ENCODE results near the gene PRX. TPM values are rescaled to one million over a fixed set of nuclear protein-coding genes. Genes with fewer than 3 reads are reported as not detected.

PRX gene
- total and polyA plus RNA-seq, 2 of the 13 experiments (the other 11 are each of a cell fraction or from before 2014, with no cell fraction given), result 0.66 TPM

- TF ChIP-seq ZNF597 (CRISPR knock-in tag; IDR thresholded peaks at IDR 0.05) (no peak), HNF4A (CRISPR knock-in tag; IDR thresholded peaks at IDR 0.05) (no peak)
These were observed 23.0 kb downstream of the PRX start, which contains the start of gene HIPK4 (continued) for GRCh38 chr19:40390084-40390742.

- H3K4me1 ChIP-seq (ENCODE audit: insufficient read depth, low read length), result peaks cover 6% of the 10 kb centered on the region; the same call in 1 of the 2 replicates
- no peaks in the 10 kb centered on the region for H3K9me3 ChIP-seq (ENCODE audit: low read length)
- no peaks in the 10 kb centered on the region for H3K36me3 ChIP-seq (replicated peaks in 1 of 2; ENCODE audit: control insufficient read depth in 1 of 2, insufficient read depth in 2 of 2, low read length in 2 of 2)
- H3K27ac ChIP-seq (ENCODE audit: extremely low read length, insufficient read depth, low read length), result no peak overlapping the region
- no peak overlapping the region for H3K4me2 ChIP-seq (ENCODE audit: low read depth, low read length)
- no TSS peak for BruUV-seq (replicated peaks)
- 87% methylated on average over 17 of the region's 33 CpGs for WGBS (ENCODE audit: low lambda C conversion rate)
- no peak overlapping the region for H2AFZ ChIP-seq (ENCODE audit: low read length)
- peaks cover 3 to 12% of the 10 kb centered on the region in 2 experiments; a peak in 3 of 5 replicates for H3K27me3 ChIP-seq (ENCODE audit: control insufficient read depth in 1 of 2, insufficient read depth in 2 of 2, low read length in 2 of 2)
- no peak overlapping the region for H3K9ac ChIP-seq (ENCODE audit: insufficient read depth, low read depth, low read length)
- DNase-seq (ENCODE audit: low spot score) (no peak), FAIRE-seq (no peak), ATAC-seq (no peak)
- H4K20me1 ChIP-seq (ENCODE audit: insufficient read depth, low read length), result no peaks in the 10 kb centered on the region
- H3K79me2 ChIP-seq (ENCODE audit: insufficient read depth, low read length), result no peaks in the 10 kb centered on the region
- in situ Hi-C loops (cut with HindIII; ENCODE audit: extremely low pct_ligation_motif_present, low pct_unique_long_range_greater_than_20kb) (no loop called here), intact Hi-C loops (cut with micrococcal nuclease; ENCODE audit: unreplicated experiment) (loop anchor here (5.0 kb wide), 1 partner anchor 82 kb away; no protein-coding TSS in a partner anchor)
- ChIA-PET POLR2A (no interaction called here), CTCF (ENCODE audit: low intra/inter-chr PET ratio, low total read pairs) (no interaction called here)
- H3K4me3 ChIP-seq (replicated peaks in 1 of 3; ENCODE audit: insufficient read depth in 1 of 3, low read depth in 2 of 3, low read length in 3 of 3), result no peak overlapping the region
- TF ChIP-seq MAX (IDR thresholded peaks at IDR 0.05), result no peak
- no peak for TF ChIP-seq THRA (CRISPR knock-in tag; IDR thresholded peaks at IDR 0.05; ENCODE audit: borderline replicate concordance)
- no peak for TF ChIP-seq ZBTB37 (CRISPR knock-in tag; IDR thresholded peaks at IDR 0.05)
- TF ChIP-seq RFXAP (CRISPR knock-in tag; IDR thresholded peaks at IDR 0.05; ENCODE audit: borderline replicate concordance), result no peak
- no peak for TF ChIP-seq GZF1 (CRISPR knock-in tag; IDR thresholded peaks at IDR 0.05)
- no peak for TF ChIP-seq ESRRA (CRISPR knock-in tag; IDR thresholded peaks at IDR 0.05; ENCODE audit: low read depth)
- TF ChIP-seq TOE1 (CRISPR knock-in tag; IDR thresholded peaks at IDR 0.05), result no peak
- TF ChIP-seq EHMT2 (IDR thresholded peaks at IDR 0.05; ENCODE audit: borderline replicate concordance, low read depth, low read length), result no peak
- no peak for TF ChIP-seq ZNF639 (CRISPR knock-in tag; conservative IDR thresholded peaks at IDR 0.05)
These were observed 23.6 kb downstream of the PRX start for GRCh38 chr19:40389404-40390083.

Data from HepG2 (cell line).